ENCODE measurements around the gene RORB. TPM values are rescaled to one million over a fixed set of nuclear protein-coding genes. Genes with fewer than 3 reads are reported as not detected.

Gene RORB
- total RNA-seq, 3 donors from 2014 or later: 0.19 to 0.66 TPM; not detected in 1

DNA sequence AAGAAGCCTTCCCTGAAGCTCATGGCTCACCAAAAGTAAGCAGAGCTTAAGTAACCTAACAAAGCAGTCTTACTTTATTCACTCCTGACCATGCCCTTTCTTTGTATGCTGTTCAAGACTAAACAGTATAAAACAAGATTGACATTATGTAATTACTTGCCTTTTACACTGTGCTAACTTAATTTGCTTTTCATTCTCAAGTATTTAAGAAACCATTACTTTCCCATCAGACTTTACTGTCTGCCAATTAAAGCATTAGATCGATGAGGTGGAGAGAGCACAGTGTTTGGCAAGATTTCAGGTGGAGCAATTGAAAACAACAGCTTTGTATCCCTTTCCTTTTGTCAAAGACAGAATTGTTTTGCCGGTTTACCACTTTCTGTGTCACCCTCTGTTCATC is 98.2 kb downstream of the RORB start:
- DNase-seq (no peak), ATAC-seq (no peak)
- no peak overlapping the region for H3K4me3 ChIP-seq
- H3K4me1 ChIP-seq (ENCODE audit: low read depth): no peaks in the 10 kb centered on the region
- no peaks in the 10 kb centered on the region for H3K9me3 ChIP-seq
- TF ChIP-seq, protein P1, sequence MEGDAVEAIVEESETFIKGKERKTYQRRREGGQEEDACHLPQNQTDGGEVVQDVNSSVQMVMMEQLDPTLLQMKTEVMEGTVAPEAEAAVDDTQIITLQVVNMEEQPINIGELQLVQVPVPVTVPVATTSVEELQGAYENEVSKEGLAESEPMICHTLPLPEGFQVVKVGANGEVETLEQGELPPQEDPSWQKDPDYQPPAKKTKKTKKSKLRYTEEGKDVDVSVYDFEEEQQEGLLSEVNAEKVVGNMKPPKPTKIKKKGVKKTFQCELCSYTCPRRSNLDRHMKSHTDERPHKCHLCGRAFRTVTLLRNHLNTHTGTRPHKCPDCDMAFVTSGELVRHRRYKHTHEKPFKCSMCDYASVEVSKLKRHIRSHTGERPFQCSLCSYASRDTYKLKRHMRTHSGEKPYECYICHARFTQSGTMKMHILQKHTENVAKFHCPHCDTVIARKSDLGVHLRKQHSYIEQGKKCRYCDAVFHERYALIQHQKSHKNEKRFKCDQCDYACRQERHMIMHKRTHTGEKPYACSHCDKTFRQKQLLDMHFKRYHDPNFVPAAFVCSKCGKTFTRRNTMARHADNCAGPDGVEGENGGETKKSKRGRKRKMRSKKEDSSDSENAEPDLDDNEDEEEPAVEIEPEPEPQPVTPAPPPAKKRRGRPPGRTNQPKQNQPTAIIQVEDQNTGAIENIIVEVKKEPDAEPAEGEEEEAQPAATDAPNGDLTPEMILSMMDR (IDR thresholded peaks at IDR 0.05): no peak
- intact Hi-C loops (cut with DNase I, micrococcal nuclease): no loop called here
- H3K36me3 ChIP-seq (ENCODE audit: low read depth): no peaks in the 10 kb centered on the region

DNA sequence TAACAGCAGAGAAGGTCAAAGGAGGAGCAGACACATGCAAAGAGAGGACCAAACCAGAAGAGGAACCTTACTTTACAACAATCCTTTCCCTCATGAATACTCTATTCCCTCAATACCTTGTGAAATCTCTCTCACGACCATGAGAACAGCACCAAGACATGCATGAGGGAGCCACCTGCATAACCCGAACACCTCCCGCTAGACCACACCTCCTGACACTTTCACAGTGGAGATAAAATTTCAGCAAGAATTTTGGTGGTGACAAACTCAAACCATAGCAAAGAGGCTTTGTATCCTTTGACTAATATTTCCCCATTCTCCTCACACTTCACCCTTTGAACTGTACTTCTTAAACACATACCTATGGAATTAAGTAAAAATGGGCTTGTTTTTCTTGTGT is 101.7 kb downstream of the RORB start:
- H3K9me3 ChIP-seq: no peaks in the 10 kb centered on the region
- ATAC-seq (no peak), DNase-seq (no peak)
- TF ChIP-seq, protein P1 (IDR thresholded peaks at IDR 0.05): no peak
- intact Hi-C loops (cut with DNase I, micrococcal nuclease): no loop called here
- no peaks in the 10 kb centered on the region for H3K36me3 ChIP-seq (ENCODE audit: low read depth)
- H3K4me3 ChIP-seq: no peak overlapping the region
- no peaks in the 10 kb centered on the region for H3K4me1 ChIP-seq (ENCODE audit: low read depth)

- TF ChIP-seq, protein P1 (IDR thresholded peaks at IDR 0.05): no peak
- H3K36me3 ChIP-seq (ENCODE audit: low read depth): no peaks in the 10 kb centered on the region
- no peaks in the 10 kb centered on the region for H3K4me1 ChIP-seq (ENCODE audit: low read depth)
- no peaks in the 10 kb centered on the region for H3K9me3 ChIP-seq
- ATAC-seq: no peak
- H3K4me3 ChIP-seq: no peak overlapping the region
- no peak for DNase-seq
- intact Hi-C loops (cut with DNase I, micrococcal nuclease): no loop called here
Observed at GRCh38 chr9:74609671-74610405, 112.7 kb downstream of the RORB start.

- intact Hi-C loops (cut with DNase I, micrococcal nuclease): no loop called here
- Histone ChIP-seq H3K4me1 (ENCODE audit: low read depth) (no peaks in the 10 kb centered on the region), H3K4me3 (no peak overlapping the region), H3K9me3 (no peaks in the 10 kb centered on the region), H3K36me3 (ENCODE audit: low read depth) (no peaks in the 10 kb centered on the region)
- TF ChIP-seq, protein P1 (IDR thresholded peaks at IDR 0.05): no peak
- ATAC-seq (no peak), DNase-seq (no peak)
Observed at GRCh38 chr9:74610523-74611061, 113.5 kb downstream of the RORB start.

DNA sequence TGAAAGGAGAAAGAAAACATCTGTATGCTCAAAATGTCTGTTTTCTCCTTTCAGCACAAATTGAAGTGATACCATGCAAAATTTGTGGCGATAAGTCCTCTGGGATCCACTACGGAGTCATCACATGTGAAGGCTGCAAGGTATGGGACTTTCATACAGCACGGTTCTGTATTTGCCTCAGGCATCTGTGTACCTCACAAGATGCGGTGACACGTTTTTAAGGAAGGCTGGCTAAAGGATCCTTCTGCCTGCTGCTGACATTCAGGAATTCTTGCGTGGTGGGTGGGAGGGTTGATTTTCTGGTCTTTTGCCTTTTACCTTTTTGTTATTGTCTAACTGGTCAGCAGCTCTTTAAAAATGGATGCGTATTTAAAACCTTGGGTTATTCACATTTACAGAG is 133.1 kb downstream of the RORB start:
- no peaks in the 10 kb centered on the region for H3K9me3 ChIP-seq
- intact Hi-C loops (cut with DNase I, micrococcal nuclease): no loop called here
- no peak overlapping the region for H3K4me3 ChIP-seq
- H3K36me3 ChIP-seq (ENCODE audit: low read depth): no peaks in the 10 kb centered on the region
- ATAC-seq (no peak), DNase-seq (no peak)
- TF ChIP-seq, protein P1 (IDR thresholded peaks at IDR 0.05): no peak
- no peaks in the 10 kb centered on the region for H3K4me1 ChIP-seq (ENCODE audit: low read depth)

All from mucosa of descending colon (tissue), 3 donors.